C4-2B (cell line): ENCODE results near the gene ARX.

ENCODE experiments used
- H3K27ac ChIP-seq: fragments of 450-650 bp; 2 replicates; pipeline ENCODE4 v1.5.1; 2017
- CTCF ChIP-seq: fragments of 450-650 bp; conservative IDR thresholded peaks from 2 replicates; pipeline ENCODE4 v1.5.1; 2017; ENCODE audit warnings: mild to moderate bottlenecking
- ZFX ChIP-seq: fragments of 450-650 bp; IDR thresholded peaks from 2 replicates; pipeline ENCODE4 v1.6.1; 2017

The ARX gene

GRCh38 chrX:25011589-25012432 is 4.0 kb downstream of the ARX start:
- TF ChIP-seq ZFX = no peak
- TF ChIP-seq CTCF = no peak
- no peak overlapping the region for H3K27ac ChIP-seq

GRCh38 chrX:25010784-25011588 is 4.8 kb downstream of the ARX start:
- H3K27ac ChIP-seq = no peak overlapping the region
- no peak for TF ChIP-seq CTCF
- TF ChIP-seq ZFX = no peak

GRCh38 chrX:25009407-25009806 is 6.4 kb downstream of the ARX start:
- H3K27ac ChIP-seq = no peak overlapping the region
- TF ChIP-seq CTCF = no peak
- no peak for TF ChIP-seq ZFX

GRCh38 chrX:25007059-25008053 is 8.4 kb downstream of the ARX start:
- H3K27ac ChIP-seq = no peak overlapping the region
- TF ChIP-seq CTCF (no peak), ZFX (no peak)

DNA sequence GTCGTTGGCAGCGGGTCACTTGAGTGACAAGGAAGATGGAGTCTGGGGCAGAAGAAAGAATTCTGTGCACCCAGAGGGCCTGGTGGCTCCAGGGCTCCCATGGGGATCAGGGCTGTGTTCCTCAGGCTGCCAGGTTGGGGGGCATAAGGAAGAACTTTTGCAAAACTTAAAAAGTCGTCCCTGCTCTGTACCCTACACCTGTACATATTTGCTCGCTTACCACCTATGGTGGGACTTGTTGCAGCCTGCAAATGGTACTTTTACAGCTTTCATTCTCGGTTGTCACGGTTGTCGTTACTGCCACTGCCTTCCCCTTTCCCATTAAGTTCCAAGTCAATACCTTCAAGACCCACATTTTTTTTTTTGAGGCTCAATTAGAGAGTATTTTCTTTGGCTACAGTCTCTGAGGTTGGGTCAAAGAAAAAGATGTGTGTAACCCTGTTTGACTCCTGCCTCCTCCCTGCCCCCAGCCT is 9.1 kb downstream of the ARX start:
- TF ChIP-seq CTCF (no peak), ZFX (no peak)
- H3K27ac ChIP-seq = no peak overlapping the region

DNA sequence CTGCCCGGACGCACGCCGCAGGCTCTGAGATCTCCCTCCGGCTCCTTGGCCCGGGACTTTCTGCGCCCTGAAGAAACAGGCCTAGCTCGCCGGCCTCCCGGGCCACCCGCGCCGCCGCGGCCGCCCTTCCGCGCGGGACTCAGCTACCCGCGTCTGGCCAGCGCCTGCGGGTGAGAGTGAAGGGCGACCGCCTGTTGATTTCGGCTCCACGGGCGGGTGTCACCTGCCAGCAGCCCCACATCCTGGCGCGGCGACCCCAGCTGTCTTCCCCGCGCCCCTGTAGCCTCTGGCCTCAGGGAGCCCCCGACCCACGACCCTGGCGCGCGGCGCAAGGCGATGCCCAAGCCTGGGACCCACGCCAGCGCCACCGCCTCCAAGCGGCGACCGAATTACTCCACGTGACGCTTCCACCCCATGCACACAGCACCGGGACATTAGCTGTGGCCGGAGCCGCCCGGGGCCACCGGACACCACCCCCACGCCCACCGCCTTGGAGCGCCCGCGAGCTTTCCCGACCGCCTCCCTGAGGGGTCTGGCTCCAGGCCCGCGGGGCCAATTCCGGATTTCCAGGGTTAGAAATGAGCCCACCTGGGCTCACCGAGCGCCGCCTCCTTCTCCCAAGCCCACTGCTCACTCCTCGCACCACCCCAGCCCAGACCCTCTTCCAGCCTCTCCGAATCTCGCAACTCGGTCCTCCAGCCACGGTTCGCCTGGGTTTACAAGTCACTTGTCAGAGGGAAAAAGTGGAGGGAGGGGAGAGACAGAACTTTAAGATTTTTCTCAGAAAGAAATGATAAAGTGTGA is 10.2 kb downstream of the ARX start:
- no peak overlapping the region for H3K27ac ChIP-seq
- TF ChIP-seq ZFX = no peak
- no peak for TF ChIP-seq CTCF
